ENCODE measurements around the gene NANP. TPM values are rescaled to one million over a fixed set of nuclear protein-coding genes. Genes with fewer than 3 reads are reported as not detected.

NANP gene
- total RNA-seq, 1 experiment from 2014 or later, result 7.3 TPM

- POLR2A ChIA-PET, result no interaction called here
- H3K27ac ChIP-seq (ENCODE audit: low read length), result no peak overlapping the region
- TF ChIP-seq REST (IDR thresholded peaks at IDR 0.05; ENCODE audit: insufficient read depth in 1 of 2, low read depth in 2 of 2, low read length in 1 of 2), result no peak
- no peak for TF ChIP-seq CTCF (IDR thresholded peaks at IDR 0.05)
- TF ChIP-seq TCF7L2 (IDR thresholded peaks at IDR 0.05; ENCODE audit: low read depth, low read length), result no peak
- TF ChIP-seq POLR2AphosphoS5 (IDR thresholded peaks at IDR 0.05; ENCODE audit: low read depth, low read length), result no peak
- no peak for TF ChIP-seq SIN3A (IDR thresholded peaks at IDR 0.05; ENCODE audit: borderline replicate concordance, insufficient read depth, low read depth, low read length)
- in situ Hi-C loops (cut with HindIII; ENCODE audit: low pct_unique_long_range_greater_than_20kb, low sequenced_read_pairs), result no loop called here
- intact Hi-C loops (cut with micrococcal nuclease; ENCODE audit: unreplicated experiment), result no loop called here
- H3K4me3 ChIP-seq (ENCODE audit: low read depth in 2 of 2, low read length in 2 of 2), result no peak overlapping the region
- no TSS peak for BruUV-seq (replicated peaks)
- no peaks in the 10 kb centered on the region for H3K9me3 ChIP-seq (ENCODE audit: control insufficient read depth, insufficient read depth, low read depth, low read length)
- no peaks in the 10 kb centered on the region for H3K36me3 ChIP-seq (ENCODE audit: control insufficient read depth, insufficient read depth, low read length)
- CTCF ChIA-PET, result no interaction called here
- H3K27me3 ChIP-seq (ENCODE audit: control insufficient read depth, insufficient read depth, low read length), result no peaks in the 10 kb centered on the region
- DNase-seq (ENCODE audit: low read depth, low spot score) (no peak), ATAC-seq (no peak)
- peaks cover 6% of the 10 kb centered on the region; the same call in 1 of the 2 replicates for H3K4me1 ChIP-seq (ENCODE audit: control insufficient read depth, insufficient read depth, low read length)
Measured at GRCh38 chr20:25629816-25630499, 6.1 kb upstream of the NANP start.

GRCh38 chr20:25626779-25627178, 3.0 kb upstream of the NANP start:
- no peak for DNase-seq (ENCODE audit: low read depth, low spot score)
- ChIA-PET CTCF (no interaction called here), POLR2A (no interaction called here)
- no peak for ATAC-seq
- Histone ChIP-seq H3K36me3 (ENCODE audit: control insufficient read depth, insufficient read depth, low read length) (no peaks in the 10 kb centered on the region; the same call in 1 of the 2 replicates), H3K9me3 (ENCODE audit: control insufficient read depth, insufficient read depth, low read depth, low read length) (no peaks in the 10 kb centered on the region), H3K27ac (ENCODE audit: low read length) (no peak overlapping the region), H3K4me3 (ENCODE audit: low read depth in 2 of 2, low read length in 2 of 2) (no peak overlapping the region), H3K27me3 (ENCODE audit: control insufficient read depth, insufficient read depth, low read length) (no peaks in the 10 kb centered on the region), H3K4me1 (ENCODE audit: control insufficient read depth, insufficient read depth, low read length) (peaks cover 13% of the 10 kb centered on the region; the same call in 1 of the 2 replicates)
- no TSS peak for BruUV-seq (replicated peaks)
- in situ Hi-C loops (cut with HindIII; ENCODE audit: low pct_unique_long_range_greater_than_20kb, low sequenced_read_pairs) (no loop called here), intact Hi-C loops (cut with micrococcal nuclease; ENCODE audit: unreplicated experiment) (no loop called here)
- no peak for TF ChIP-seq CTCF (IDR thresholded peaks at IDR 0.05)

Measured in Panc1 (cell line).